ENCODE results near the gene KCND2.
"Not testable (repeated sequence)": the region's sequence is repeated elsewhere in the genome, so short reads cannot be mapped to it uniquely, and the experiment has no call there.

The KCND2 gene

DNA sequence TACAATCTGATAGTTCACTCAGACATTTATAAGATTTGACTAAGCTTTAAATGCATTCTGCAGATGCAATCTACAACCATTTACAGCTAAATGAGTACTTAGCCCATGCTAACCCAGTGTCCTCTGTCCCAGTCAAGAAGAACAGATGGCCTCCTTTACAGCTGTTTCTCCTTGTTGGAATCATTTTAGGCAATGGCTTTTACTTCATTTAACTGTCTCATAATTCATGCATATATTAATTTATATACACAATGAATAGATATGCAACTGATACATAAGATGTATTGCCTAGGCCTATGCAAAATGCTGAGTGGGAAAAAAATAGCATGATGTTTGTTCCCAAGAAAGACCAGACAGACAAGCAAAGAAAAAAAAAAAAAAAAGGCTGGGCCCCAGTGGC lies 502.8 kb downstream of the KCND2 start:
- no peak for DNase-seq

GRCh38 chr7:120779078-120779477 lies 506.1 kb downstream of the KCND2 start:
- DNase-seq = not testable (repeated sequence)

DNA sequence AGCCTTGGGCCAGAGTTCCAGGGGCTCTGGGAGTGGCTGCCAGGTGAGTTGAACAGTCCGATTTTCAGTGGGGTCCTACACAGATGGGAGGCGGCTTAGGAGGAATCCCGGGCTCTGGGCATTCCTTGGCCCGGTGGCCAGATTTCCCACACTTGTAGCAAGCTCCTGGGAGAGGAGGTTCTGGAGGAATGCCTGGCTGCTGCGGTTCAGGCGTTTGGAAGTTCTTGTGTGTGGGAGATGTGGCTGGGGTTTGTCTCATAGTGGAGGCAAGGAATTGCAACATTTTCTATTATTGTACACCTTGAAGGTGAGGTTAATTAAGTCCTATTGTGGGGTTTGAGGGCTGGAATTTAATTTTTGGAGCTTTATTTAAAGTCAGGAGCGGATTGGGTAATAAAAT lies 507.5 kb downstream of the KCND2 start:
- DNase-seq = not testable (repeated sequence)

DNA sequence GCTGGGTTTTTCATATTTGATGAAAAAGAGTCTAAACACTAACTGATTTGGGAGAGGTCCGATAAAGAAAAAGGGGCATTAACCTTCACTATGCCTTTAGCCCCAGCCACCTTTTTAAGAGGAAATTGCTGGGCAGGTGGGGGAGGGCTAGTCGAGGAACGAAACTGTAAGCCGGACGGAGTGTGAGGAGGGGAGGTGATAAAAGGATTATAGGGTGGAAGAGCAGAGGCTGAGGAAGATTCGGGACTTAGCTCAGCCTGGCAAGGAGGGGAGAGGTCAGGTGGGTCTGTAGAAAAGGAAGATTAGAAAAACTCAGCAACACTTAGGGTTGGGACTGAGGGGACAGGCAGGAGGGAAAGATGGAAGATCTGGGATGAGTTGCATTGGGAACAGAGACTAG lies 508.0 kb downstream of the KCND2 start:
- no peak for DNase-seq

GRCh38 chr7:120781924-120782323 lies 508.9 kb downstream of the KCND2 start:
- DNase-seq = not testable (repeated sequence)

GRCh38 chr7:120783273-120783672 lies 510.3 kb downstream of the KCND2 start:
- no peak for DNase-seq

- DNase-seq = no peak
Observed at GRCh38 chr7:120783721-120784120, 510.7 kb downstream of the KCND2 start.

GRCh38 chr7:120785095-120785494 lies 512.1 kb downstream of the KCND2 start:
- no peak for DNase-seq

- DNase-seq = peak; percentile 18
Observed at GRCh38 chr7:120792091-120792860, 519.3 kb downstream of the KCND2 start.

DNA sequence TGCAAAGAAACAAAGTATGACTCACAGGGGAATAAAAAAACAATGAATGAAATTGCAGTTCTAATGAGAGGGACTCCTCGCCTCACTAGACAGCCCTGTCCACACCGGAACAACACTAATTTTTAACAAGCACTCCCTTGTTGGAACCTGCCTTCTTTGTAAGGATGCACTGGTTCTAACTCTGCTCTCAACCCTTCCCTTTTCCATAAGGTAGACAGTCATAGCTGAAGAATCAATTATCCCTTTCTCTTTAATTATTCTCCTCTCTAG lies 519.8 kb downstream of the KCND2 start:
- no peak for DNase-seq

- no peak for DNase-seq
Observed at GRCh38 chr7:120793213-120793936, 520.4 kb downstream of the KCND2 start.

- no peak for DNase-seq
Observed at GRCh38 chr7:120794106-120794729, 521.2 kb downstream of the KCND2 start.

DNA sequence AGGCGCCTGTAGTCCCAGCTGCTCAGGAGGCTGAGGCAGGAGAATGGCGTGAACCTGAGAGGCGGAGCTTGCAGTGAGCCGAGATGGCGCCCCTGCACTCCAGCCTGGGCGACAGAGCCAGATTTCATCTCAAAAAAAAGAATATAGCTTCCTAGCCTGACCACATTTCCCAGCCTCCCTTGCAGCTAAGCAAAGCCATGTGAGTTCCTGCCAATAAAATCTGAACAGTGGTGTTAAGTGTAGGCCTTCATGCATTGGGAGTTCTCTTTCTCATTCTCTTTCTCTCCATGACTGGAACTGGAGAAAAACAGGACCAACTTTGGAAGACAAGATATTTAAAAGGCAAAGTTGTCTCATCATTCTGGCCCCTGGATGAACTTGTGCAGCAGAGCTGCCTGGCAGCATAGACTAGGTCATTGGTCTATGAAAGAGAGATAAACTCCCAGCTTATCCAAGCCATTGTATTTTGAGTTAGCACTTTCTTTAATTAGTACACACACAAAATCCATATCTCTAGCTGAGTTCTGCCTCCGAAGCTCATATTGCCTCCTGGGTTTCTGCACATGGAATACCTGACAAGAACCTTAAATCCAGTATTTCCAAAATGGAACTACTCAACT lies 524.2 kb downstream of the KCND2 start:
- no peak for DNase-seq

- DNase-seq = no peak
Observed at GRCh38 chr7:120799147-120799546, 526.2 kb downstream of the KCND2 start.
